H9 (cell line): Measurements from ENCODE around the gene NAPB. TPM values are rescaled to one million over a fixed set of nuclear protein-coding genes. Genes with fewer than 3 reads are reported as not detected.

Experiments used
- DNase-seq: peaks from one replicate; pipeline ENCODE4 v3.0.0-alpha.2; 2017
- H2AFZ ChIP-seq: one replicate; pipeline ENCODE4 v1.6.1; 2013; ENCODE audit warnings: mild to moderate bottlenecking, low read length, control low read depth, moderate library complexity
- H2AK5ac ChIP-seq: 2 replicates; pipeline ENCODE4 v1.6.1; 2013; ENCODE audit warnings: low read length, control low read depth, mixed read lengths; ENCODE audit not compliant: insufficient read length
- H2BK120ac ChIP-seq: one replicate; pipeline ENCODE4 v1.6.1; 2013; ENCODE audit warnings: low read depth, mild to moderate bottlenecking, low read length, control low read depth, inconsistent platforms; ENCODE audit not compliant: poor library complexity, severe bottlenecking
- H2BK12ac ChIP-seq: 2 replicates; pipeline ENCODE4 v1.6.1; 2013; ENCODE audit warnings: low read length, control low read depth, mixed read lengths, low read depth; ENCODE audit not compliant: insufficient read length
- H2BK15ac ChIP-seq: 2 replicates; pipeline ENCODE4 v1.6.1; 2013; ENCODE audit warnings: low read depth, low read length, control low read depth
- H2BK20ac ChIP-seq: one replicate; pipeline ENCODE4 v1.6.1; 2013; ENCODE audit warnings: low read depth, mild to moderate bottlenecking, low read length, control low read depth, inconsistent platforms; ENCODE audit not compliant: poor library complexity, severe bottlenecking
- H2BK5ac ChIP-seq: 2 replicates; pipeline ENCODE4 v1.6.1; 2013; ENCODE audit warnings: low read length, control low read depth, mixed read lengths; ENCODE audit not compliant: insufficient read length
- H3K14ac ChIP-seq: 2 replicates; pipeline ENCODE4 v1.6.1; 2013; ENCODE audit warnings: low read length, control low read depth; ENCODE audit not compliant: insufficient read depth
- H3K18ac ChIP-seq: 2 replicates; pipeline ENCODE4 v1.6.1; 2013; ENCODE audit warnings: low read depth, mild to moderate bottlenecking, mixed read lengths, low read length, control low read depth; ENCODE audit not compliant: insufficient read length
- H3K23ac ChIP-seq: 2 replicates; pipeline ENCODE4 v1.6.1; 2013; ENCODE audit warnings: low read length, control low read depth, mixed read lengths, low read depth; ENCODE audit not compliant: insufficient read length
- H3K23me2 ChIP-seq: 2 replicates; pipeline ENCODE4 v1.6.1; 2013; ENCODE audit warnings: low read depth, mild to moderate bottlenecking, mixed read lengths, low read length, control low read depth; ENCODE audit not compliant: insufficient read length, poor library complexity, severe bottlenecking
- H3K27ac ChIP-seq: 2 replicates; pipeline ENCODE4 v1.5.1; 2013; ENCODE audit warnings: low read length, control low read depth, mixed read lengths, low read depth; ENCODE audit not compliant: insufficient read length
- H3K27me3 ChIP-seq: 2 replicates; pipeline ENCODE4 v1.6.1; 2013; ENCODE audit warnings: low read length, control low read depth, inconsistent platforms; ENCODE audit not compliant: insufficient read depth
- H3K4ac ChIP-seq: 2 replicates; pipeline ENCODE4 v1.6.1; 2013; ENCODE audit warnings: low read depth, mild to moderate bottlenecking, control low read depth, inconsistent platforms, low read length, moderate library complexity
- H3K4me1 ChIP-seq: 2 replicates; pipeline ENCODE4 v1.6.1; 2013; ENCODE audit warnings: low read length, control low read depth, inconsistent platforms; ENCODE audit not compliant: insufficient read depth
- H3K4me2 ChIP-seq: 2 replicates; pipeline ENCODE4 v1.6.1; 2013; ENCODE audit warnings: low read length, control low read depth, mixed read lengths; ENCODE audit not compliant: insufficient read length, insufficient read depth
- H3K56ac ChIP-seq: 2 replicates; pipeline ENCODE4 v1.6.1; 2013; ENCODE audit warnings: low read depth, mild to moderate bottlenecking, mixed read lengths, low read length, control low read depth; ENCODE audit not compliant: insufficient read length
- H3K79me1 ChIP-seq: 2 replicates; pipeline ENCODE4 v1.6.1; 2013; ENCODE audit warnings: low read depth, mild to moderate bottlenecking, moderate library complexity, low read length, control low read depth, inconsistent platforms; ENCODE audit not compliant: insufficient read depth, poor library complexity, severe bottlenecking
- H3K79me2 ChIP-seq: 2 replicates; pipeline ENCODE4 v1.6.1; 2013; ENCODE audit warnings: low read length, control low read depth, inconsistent platforms; ENCODE audit not compliant: insufficient read depth
- H3K9ac ChIP-seq: 2 replicates; pipeline ENCODE4 v1.6.1; 2013; ENCODE audit warnings: low read length, control low read depth, mixed read lengths; ENCODE audit not compliant: insufficient read length; ENCODE audit errors: extremely low read depth
- H3K9me3 ChIP-seq: one replicate; pipeline ENCODE4 v1.6.1; 2013; ENCODE audit warnings: low read depth, low read length, inconsistent platforms; ENCODE audit not compliant: control insufficient read depth
- H3T11ph ChIP-seq: one replicate; pipeline ENCODE4 v1.6.1; 2013; ENCODE audit warnings: mild to moderate bottlenecking, low read length, control low read depth, inconsistent platforms
- H4K20me1 ChIP-seq: one replicate; pipeline ENCODE4 v1.6.1; 2013; ENCODE audit not compliant: control insufficient read depth, insufficient read length, insufficient read depth
- H4K5ac ChIP-seq: 2 replicates; pipeline ENCODE4 v1.6.1; 2013; ENCODE audit warnings: low read depth, mild to moderate bottlenecking, mixed read lengths, low read length, control low read depth; ENCODE audit not compliant: insufficient read length
- H4K8ac ChIP-seq: replicated peaks from 2 replicates; pipeline ENCODE4 v1.6.1; 2013; ENCODE audit warnings: low read length, control low read depth, mixed read lengths, low read depth; ENCODE audit not compliant: insufficient read length
- H4K91ac ChIP-seq: 2 replicates; pipeline ENCODE4 v1.6.1; 2013; ENCODE audit warnings: low read depth, mild to moderate bottlenecking, moderate library complexity, mixed read lengths, low read length, control low read depth; ENCODE audit not compliant: insufficient read length
- H3K27ac Mint-ChIP-seq, 3 experiments: 2 replicates in 2 of 3; 3 replicates in 1 of 3; pipeline ENCODE4 v1.8.0; 2020 to 2021; ENCODE audit warnings: mixed read lengths in 3 of 3, mild to moderate bottlenecking in 1 of 3, moderate library complexity in 1 of 3
- H3K27me3 Mint-ChIP-seq: 2 replicates; pipeline ENCODE4 v1.8.0; 2021; ENCODE audit warnings: low read depth, mild to moderate bottlenecking, moderate library complexity, mixed read lengths
- H3K36me3 Mint-ChIP-seq, 3 experiments: 2 replicates in 2 of 3; 3 replicates in 1 of 3; pipeline ENCODE4 v1.8.0; 2020 to 2021; ENCODE audit warnings: low read depth in 3 of 3, mixed read lengths in 3 of 3; ENCODE audit not compliant: insufficient read depth in 1 of 3
- H3K4me1 Mint-ChIP-seq, 2 experiments: 2 replicates each; pipeline ENCODE4 v1.8.0; 2020; ENCODE audit warnings: mixed read lengths in 2 of 2
- H3K4me3 Mint-ChIP-seq, 2 experiments: 2 replicates in 1 of 2; 3 replicates in 1 of 2; pipeline ENCODE4 v1.8.0; 2020 to 2021; ENCODE audit warnings: mild to moderate bottlenecking in 2 of 2, mixed read lengths in 2 of 2, moderate library complexity in 1 of 2
- H3K9me3 Mint-ChIP-seq, 2 experiments: 2 replicates in 1 of 2; 3 replicates in 1 of 2; pipeline ENCODE4 v1.8.0; 2020; ENCODE audit warnings: mild to moderate bottlenecking in 2 of 2, mixed read lengths in 2 of 2, moderate library complexity in 1 of 2
- WGBS: extraction: QIAGEN DNeasy Blood & Tissue Kit; methylation state at CpG from one replicate; pipeline ENCODE4 v1.1.7; 2013; ENCODE audit warnings: missing lambda C conversion rate, low lambda C conversion rate, mixed read lengths; ENCODE audit not compliant: insufficient read length; ENCODE audit errors: extremely low coverage; 5-methylcytosine and 5-hydroxymethylcytosine counted together
- total RNA-seq: library from RNA; stranded (reverse); gene quantifications from 2 replicates; pipeline ENCODE4 v1.2.1, GENCODE V29; 2021
- TF ChIP-seq, protein P1 (sequence below): fragments of 200-600 bp; sonication (generic); conservative IDR thresholded peaks from 3 replicates; pipeline ENCODE4 v1.8.0; 2021; ENCODE audit warnings: antibody characterized with exemption, mild to moderate bottlenecking

The NAPB gene
- total RNA-seq, 1 experiment from 2014 or later, result 10.4 TPM

DNA sequence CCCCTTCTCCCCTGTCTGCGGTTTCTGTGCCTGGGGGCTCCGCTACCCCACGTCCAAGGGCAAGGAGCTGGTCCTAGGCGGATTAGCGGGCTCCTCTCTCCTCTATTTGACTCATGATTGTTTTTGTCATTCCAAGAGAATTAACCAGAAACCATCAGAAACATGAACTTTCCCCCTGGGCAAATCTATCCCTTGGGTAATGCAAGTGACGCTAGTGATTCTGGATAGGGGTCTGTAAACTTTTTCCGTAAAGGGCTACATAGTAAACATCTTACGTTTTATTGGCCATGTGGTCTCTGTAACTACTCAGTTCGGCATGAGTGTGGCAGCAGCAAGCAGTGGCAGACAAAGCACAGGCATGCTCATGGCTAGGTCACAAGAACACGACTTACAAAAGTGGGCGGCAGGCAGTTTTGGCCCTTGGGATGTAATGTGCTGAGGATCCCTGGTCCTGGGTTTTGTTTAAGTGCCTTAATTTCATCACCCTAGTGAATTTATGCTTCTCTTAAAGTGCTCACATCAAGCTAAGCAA, 30.7 kb upstream of the NAPB start:
- H2BK12ac ChIP-seq, result no peak overlapping the region
- no peak overlapping the region for H4K8ac ChIP-seq
- no peak overlapping the region for H2BK15ac ChIP-seq
- no peak overlapping the region for H2BK120ac ChIP-seq
- Mint-ChIP-seq H3K4me1 (peaks cover 11 to 14% of the 10 kb centered on the region in 2 experiments), H3K9me3 (peaks cover 0 to 4% of the 10 kb centered on the region in 2 experiments; a peak in 3 of 5 replicates), H3K27me3 (peaks cover 9% of the 10 kb centered on the region), H3K27ac (no peak overlapping the region), H3K36me3 (peaks cover 3 to 4% (median 3%) of the 10 kb centered on the region in 3 experiments; a peak in 6 of 7 replicates), H3K4me3 (no peak overlapping the region)
- no peaks in the 10 kb centered on the region for H3K23me2 ChIP-seq
- no peak overlapping the region for H2BK5ac ChIP-seq
- H3K4me2 ChIP-seq, result no peak overlapping the region
- H3K23ac ChIP-seq, result no peak overlapping the region
- no peaks in the 10 kb centered on the region for H3K79me2 ChIP-seq
- no peaks in the 10 kb centered on the region for H3K79me1 ChIP-seq
- DNase-seq, result no peak
- no peak overlapping the region for H3K27ac ChIP-seq
- no peak overlapping the region for H3K56ac ChIP-seq
- H3K14ac ChIP-seq, result no peak overlapping the region
- no peaks in the 10 kb centered on the region for H3K27me3 ChIP-seq
- peaks cover 3% of the 10 kb centered on the region; the same call in 1 of the 2 replicates for H3K4me1 ChIP-seq
- no peaks in the 10 kb centered on the region for H3K9me3 ChIP-seq
- no peaks in the 10 kb centered on the region for H4K20me1 ChIP-seq
- H3K9ac ChIP-seq, result no peak overlapping the region
- no peak overlapping the region for H4K5ac ChIP-seq
- no peak overlapping the region for H3K18ac ChIP-seq
- no peak overlapping the region for H3T11ph ChIP-seq
- H2BK20ac ChIP-seq, result no peak overlapping the region
- no peak overlapping the region for H2AK5ac ChIP-seq
- WGBS, result no CpG with 5 or more reads among the region's 11 CpGs
- TF ChIP-seq, protein P1, sequence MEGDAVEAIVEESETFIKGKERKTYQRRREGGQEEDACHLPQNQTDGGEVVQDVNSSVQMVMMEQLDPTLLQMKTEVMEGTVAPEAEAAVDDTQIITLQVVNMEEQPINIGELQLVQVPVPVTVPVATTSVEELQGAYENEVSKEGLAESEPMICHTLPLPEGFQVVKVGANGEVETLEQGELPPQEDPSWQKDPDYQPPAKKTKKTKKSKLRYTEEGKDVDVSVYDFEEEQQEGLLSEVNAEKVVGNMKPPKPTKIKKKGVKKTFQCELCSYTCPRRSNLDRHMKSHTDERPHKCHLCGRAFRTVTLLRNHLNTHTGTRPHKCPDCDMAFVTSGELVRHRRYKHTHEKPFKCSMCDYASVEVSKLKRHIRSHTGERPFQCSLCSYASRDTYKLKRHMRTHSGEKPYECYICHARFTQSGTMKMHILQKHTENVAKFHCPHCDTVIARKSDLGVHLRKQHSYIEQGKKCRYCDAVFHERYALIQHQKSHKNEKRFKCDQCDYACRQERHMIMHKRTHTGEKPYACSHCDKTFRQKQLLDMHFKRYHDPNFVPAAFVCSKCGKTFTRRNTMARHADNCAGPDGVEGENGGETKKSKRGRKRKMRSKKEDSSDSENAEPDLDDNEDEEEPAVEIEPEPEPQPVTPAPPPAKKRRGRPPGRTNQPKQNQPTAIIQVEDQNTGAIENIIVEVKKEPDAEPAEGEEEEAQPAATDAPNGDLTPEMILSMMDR, result no peak
- H2AFZ ChIP-seq, result no peak overlapping the region
- no peak overlapping the region for H3K4ac ChIP-seq
- H4K91ac ChIP-seq, result no peak overlapping the region
